Ishikawa (cell line): ENCODE data around the gene TMEM207.

Source experiments
- CEBPB ChIP-seq: IDR thresholded peaks from 2 replicates; pipeline ENCODE4 v1.6.1; 2012
- EGR1 ChIP-seq: IDR thresholded peaks from 2 replicates; pipeline ENCODE4 v1.6.1; 2012
- EP300 ChIP-seq: IDR thresholded peaks from 2 replicates; pipeline ENCODE4 v1.6.1; 2012; ENCODE audit warnings: borderline replicate concordance
- TF ChIP-seq, protein P1 (sequence below): IDR thresholded peaks from 2 replicates; pipeline ENCODE4 v1.6.1; 2012
- TF ChIP-seq, protein P2 (sequence below): IDR thresholded peaks from 2 replicates; pipeline ENCODE4 v1.6.1; 2012; ENCODE audit warnings: low read depth, mild to moderate bottlenecking
- TF ChIP-seq, protein P3 (sequence below): IDR thresholded peaks from 2 replicates; pipeline ENCODE4 v1.6.1; 2012

DNA sequence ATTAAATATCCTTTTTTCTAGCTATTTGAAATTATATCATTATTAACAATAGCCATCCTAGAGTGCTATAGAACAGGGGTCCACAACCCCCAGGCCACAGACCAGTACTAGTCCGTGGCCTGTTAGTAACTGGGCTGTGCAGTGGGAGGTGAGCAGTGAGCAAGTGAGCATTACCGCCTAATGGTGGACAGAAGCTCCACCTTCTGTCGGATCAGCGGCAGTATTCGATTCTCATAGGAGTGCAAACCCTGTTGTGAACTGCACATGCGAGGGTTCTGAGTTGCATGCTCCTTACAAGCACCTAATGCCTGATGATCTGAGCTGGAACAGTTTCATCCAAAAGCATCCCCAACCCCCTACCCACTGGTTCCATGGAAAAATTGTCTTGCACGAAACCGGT, 50.0 kb downstream of the TMEM207 start:
- TF ChIP-seq, protein P1, sequence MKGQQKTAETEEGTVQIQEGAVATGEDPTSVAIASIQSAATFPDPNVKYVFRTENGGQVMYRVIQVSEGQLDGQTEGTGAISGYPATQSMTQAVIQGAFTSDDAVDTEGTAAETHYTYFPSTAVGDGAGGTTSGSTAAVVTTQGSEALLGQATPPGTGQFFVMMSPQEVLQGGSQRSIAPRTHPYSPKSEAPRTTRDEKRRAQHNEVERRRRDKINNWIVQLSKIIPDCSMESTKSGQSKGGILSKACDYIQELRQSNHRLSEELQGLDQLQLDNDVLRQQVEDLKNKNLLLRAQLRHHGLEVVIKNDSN, result no peak
- TF ChIP-seq CEBPB (no peak), EP300 (no peak), EGR1 (no peak)
- TF ChIP-seq, protein P2, sequence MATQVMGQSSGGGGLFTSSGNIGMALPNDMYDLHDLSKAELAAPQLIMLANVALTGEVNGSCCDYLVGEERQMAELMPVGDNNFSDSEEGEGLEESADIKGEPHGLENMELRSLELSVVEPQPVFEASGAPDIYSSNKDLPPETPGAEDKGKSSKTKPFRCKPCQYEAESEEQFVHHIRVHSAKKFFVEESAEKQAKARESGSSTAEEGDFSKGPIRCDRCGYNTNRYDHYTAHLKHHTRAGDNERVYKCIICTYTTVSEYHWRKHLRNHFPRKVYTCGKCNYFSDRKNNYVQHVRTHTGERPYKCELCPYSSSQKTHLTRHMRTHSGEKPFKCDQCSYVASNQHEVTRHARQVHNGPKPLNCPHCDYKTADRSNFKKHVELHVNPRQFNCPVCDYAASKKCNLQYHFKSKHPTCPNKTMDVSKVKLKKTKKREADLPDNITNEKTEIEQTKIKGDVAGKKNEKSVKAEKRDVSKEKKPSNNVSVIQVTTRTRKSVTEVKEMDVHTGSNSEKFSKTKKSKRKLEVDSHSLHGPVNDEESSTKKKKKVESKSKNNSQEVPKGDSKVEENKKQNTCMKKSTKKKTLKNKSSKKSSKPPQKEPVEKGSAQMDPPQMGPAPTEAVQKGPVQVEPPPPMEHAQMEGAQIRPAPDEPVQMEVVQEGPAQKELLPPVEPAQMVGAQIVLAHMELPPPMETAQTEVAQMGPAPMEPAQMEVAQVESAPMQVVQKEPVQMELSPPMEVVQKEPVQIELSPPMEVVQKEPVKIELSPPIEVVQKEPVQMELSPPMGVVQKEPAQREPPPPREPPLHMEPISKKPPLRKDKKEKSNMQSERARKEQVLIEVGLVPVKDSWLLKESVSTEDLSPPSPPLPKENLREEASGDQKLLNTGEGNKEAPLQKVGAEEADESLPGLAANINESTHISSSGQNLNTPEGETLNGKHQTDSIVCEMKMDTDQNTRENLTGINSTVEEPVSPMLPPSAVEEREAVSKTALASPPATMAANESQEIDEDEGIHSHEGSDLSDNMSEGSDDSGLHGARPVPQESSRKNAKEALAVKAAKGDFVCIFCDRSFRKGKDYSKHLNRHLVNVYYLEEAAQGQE, result no peak
- TF ChIP-seq, protein P3, sequence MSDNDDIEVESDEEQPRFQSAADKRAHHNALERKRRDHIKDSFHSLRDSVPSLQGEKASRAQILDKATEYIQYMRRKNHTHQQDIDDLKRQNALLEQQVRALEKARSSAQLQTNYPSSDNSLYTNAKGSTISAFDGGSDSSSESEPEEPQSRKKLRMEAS, result no peak
